GM12872 (cell line): ENCODE measurements around the gene LSM14B.

Experiments
- TF ChIP-seq, protein P1 (sequence below): IDR thresholded peaks from 3 replicates; pipeline ENCODE4 v1.5.1; 2011; ENCODE audit warnings: low read depth, mild to moderate bottlenecking, low read length, moderate library complexity; ENCODE audit not compliant: insufficient read depth

LSM14B gene

DNA sequence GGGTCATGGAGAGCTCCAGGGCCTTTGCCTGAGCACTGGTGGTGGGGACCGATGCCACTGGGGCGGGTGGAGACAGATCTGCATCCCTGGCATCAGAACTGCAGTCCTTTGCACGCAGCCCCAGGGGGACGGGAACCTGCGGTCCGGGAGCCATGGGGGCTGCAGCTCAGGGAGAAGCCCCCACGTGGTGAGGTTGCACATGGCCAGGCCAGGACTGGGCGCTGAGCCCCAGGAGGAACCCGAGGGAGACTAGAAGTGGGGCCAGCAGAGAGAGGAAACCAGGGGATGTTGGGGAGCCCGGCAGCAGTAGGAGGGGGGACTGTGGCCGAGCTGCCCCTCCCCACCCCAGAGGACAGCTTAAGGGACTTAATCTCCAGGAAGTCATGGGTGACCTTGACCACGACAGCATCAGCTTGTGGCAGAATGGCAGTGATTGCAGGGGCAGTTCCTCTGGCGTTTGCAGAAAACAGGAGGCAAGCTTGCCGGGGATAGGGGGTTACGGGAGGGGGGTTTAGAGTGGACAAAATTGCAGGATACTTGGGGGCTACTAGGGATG lies 18.0 kb upstream of the LSM14B start:
- TF ChIP-seq, protein P1, sequence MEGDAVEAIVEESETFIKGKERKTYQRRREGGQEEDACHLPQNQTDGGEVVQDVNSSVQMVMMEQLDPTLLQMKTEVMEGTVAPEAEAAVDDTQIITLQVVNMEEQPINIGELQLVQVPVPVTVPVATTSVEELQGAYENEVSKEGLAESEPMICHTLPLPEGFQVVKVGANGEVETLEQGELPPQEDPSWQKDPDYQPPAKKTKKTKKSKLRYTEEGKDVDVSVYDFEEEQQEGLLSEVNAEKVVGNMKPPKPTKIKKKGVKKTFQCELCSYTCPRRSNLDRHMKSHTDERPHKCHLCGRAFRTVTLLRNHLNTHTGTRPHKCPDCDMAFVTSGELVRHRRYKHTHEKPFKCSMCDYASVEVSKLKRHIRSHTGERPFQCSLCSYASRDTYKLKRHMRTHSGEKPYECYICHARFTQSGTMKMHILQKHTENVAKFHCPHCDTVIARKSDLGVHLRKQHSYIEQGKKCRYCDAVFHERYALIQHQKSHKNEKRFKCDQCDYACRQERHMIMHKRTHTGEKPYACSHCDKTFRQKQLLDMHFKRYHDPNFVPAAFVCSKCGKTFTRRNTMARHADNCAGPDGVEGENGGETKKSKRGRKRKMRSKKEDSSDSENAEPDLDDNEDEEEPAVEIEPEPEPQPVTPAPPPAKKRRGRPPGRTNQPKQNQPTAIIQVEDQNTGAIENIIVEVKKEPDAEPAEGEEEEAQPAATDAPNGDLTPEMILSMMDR: no peak

GRCh38 chr20:62104791-62105345 lies 17.4 kb upstream of the LSM14B start:
- TF ChIP-seq, protein P1: no peak

DNA sequence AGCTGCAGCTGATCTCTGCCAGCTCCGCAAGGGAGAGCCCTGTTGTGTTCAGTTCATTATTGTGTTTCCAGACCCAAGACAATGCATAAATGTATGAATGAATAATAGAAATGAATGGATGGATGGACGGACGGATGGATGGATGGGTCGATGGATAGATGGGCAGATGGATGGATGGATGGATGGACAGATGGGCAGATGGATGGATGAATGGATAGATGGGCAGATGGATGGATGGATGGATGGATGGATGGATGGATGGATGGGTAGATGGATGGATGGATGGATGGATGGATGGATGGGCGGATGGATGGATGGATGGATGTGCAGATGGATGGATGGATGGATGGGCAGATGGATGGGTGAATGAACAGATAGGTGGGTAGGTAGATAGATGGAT lies 16.7 kb upstream of the LSM14B start:
- TF ChIP-seq, protein P1: no peak

- TF ChIP-seq, protein P1: no peak
Measured at GRCh38 chr20:62111148-62111547, 11.1 kb upstream of the LSM14B start.

DNA sequence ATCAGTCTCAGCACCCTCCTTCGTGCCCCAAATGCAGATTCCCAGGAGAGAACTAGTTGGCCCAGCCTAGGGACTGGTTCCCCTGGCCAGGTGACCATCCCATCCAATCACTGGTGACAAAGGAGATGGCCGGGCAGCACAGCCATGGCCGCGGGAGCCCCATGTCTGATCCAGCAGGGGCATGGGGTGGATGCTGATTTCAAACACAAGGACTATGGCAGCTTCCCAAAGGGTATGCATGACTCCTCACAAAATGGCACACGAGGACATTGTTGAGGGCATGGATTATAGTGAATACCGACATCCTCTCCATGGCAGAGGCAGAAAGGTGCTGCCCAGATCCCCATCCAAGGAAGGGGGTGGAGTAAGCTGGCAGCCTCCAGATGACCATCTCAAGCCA lies 9.9 kb upstream of the LSM14B start:
- TF ChIP-seq, protein P1: no peak

DNA sequence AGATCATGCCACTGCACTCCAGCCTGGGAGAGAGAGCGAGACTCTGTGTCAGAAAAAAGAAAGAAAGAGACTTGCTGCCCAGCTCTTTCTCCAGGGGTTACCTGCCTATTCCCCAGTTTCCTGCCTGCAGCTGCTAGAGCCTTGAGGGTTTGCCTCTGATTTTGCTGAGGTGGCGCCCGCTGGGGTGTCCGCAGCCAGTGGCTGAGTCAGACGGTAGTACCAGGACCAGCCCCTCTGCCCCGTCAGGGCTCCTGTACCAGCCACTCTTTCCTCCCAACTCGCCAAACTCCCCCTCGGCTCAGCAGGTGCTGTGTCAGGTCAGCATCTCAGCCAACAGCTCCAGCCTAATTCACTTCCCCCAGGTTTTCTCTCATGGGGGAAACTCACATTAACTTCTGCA lies 7.4 kb upstream of the LSM14B start:
- TF ChIP-seq, protein P1: no peak

GRCh38 chr20:62116558-62117361 lies 5.5 kb upstream of the LSM14B start:
- TF ChIP-seq, protein P1: no peak
